ENCODE data around the gene XPA. TPM values are rescaled to one million over a fixed set of nuclear protein-coding genes. Genes with fewer than 3 reads are reported as not detected.

Gene XPA
- total RNA-seq, 1 donor from 2014 or later: 5.8 TPM

DNA sequence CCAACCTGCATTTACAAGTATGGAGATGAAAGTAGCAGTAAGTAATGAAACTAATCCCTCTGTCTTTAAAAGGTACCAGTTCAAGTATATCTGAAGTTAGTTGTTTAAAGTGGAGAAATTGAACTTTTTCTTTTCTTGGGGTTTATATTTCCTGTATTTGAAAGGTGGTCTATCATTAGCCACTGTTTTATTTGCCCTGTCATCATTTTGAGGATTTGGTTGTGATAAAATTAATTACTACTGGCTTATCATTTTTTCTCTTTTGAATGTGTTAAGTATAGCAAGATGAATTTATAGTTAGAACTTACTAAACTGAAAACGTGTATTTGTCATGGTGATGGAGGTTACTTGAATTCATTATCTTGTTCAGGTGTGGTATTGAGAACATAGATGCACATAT, 38.4 kb downstream of the XPA start:
- Histone ChIP-seq H3K27ac (replicated peaks) (no peak overlapping the region), H3K4me1 (no peaks in the 10 kb centered on the region), H3K4me3 (no peak overlapping the region), H3K36me3 (peaks cover 93% of the 10 kb centered on the region), H3K9me3 (replicated peaks) (no peaks in the 10 kb centered on the region), H3K27me3 (ENCODE audit: low read depth) (no peaks in the 10 kb centered on the region)
- no peak for TF ChIP-seq CTCF (IDR thresholded peaks at IDR 0.05; ENCODE audit: borderline replicate concordance)
- intact Hi-C loops (cut with micrococcal nuclease): no loop called here
- DNase-seq: no peak

DNA sequence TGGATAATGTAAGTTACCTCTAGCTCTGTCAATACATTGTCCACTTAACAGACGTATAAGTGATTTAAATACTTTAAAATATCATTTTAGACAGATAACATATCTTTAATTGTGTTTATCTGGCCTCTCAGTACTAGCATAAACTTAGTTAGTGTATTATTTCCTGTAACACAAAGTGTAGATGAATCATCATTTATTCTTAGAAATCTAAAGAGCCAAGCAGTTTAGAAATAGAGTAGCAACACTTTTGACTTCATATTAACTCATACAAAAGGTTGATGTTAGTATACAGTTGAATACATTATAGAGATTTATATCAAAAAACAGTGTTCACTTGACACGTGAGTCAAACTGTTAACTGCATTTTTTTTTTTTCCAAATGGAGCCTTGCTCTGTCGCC, 45.5 kb downstream of the XPA start:
- DNase-seq: no peak
- TF ChIP-seq CTCF (IDR thresholded peaks at IDR 0.05; ENCODE audit: borderline replicate concordance): no peak
- Histone ChIP-seq H3K9me3 (replicated peaks) (no peaks in the 10 kb centered on the region), H3K27ac (replicated peaks) (peak overlapping the region; percentile 17), H3K36me3 (peaks cover 86% of the 10 kb centered on the region), H3K4me1 (peaks cover 11% of the 10 kb centered on the region), H3K27me3 (ENCODE audit: low read depth) (no peaks in the 10 kb centered on the region), H3K4me3 (no peak overlapping the region)
- intact Hi-C loops (cut with micrococcal nuclease): no loop called here

DNA sequence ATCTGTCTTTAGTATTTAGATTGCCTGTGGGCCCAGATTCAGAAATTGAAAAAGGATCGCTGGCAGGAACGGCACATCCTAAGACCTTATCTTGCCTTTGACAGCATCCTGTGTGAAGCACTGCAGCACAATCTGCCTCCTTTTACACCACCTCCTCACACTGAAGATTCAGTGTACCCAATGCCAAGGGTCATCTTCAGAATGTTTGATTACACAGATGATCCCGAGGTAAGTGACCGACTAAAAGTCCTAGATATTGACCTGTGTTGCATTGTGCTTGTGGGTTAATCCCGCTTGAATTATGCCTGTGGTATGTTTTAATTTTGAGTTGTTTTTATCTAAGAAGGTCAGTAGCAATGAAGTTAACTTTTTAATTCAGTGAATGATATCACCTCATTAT, 49.1 kb downstream of the XPA start:
- peaks cover 11% of the 10 kb centered on the region for H3K4me1 ChIP-seq
- intact Hi-C loops (cut with micrococcal nuclease): no loop called here
- no peaks in the 10 kb centered on the region for H3K9me3 ChIP-seq (replicated peaks)
- peaks cover 84% of the 10 kb centered on the region for H3K36me3 ChIP-seq
- H3K4me3 ChIP-seq: no peak overlapping the region
- no peak for DNase-seq
- no peak overlapping the region for H3K27ac ChIP-seq (replicated peaks)
- no peaks in the 10 kb centered on the region for H3K27me3 ChIP-seq (ENCODE audit: low read depth)
- no peak for TF ChIP-seq CTCF (IDR thresholded peaks at IDR 0.05; ENCODE audit: borderline replicate concordance)

DNA sequence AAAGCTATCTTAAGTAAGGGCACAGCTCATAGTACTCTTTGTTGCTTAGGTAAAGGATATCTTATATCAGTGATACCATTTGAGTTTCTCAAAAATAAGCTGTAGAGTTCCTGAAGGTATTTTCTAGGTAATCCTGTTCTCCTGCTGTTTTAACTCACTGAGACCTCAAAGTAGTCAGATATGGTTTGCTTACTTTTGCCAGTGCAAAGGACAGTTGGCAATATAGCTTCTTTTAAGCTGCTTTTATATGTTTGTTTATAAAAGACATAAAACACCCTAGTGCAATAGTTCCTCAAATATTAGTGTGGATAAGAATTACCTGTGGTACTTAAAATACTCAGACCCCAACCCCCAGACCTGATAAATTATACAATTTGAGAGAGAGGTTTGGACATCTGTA, 51.4 kb downstream of the XPA start:
- TF ChIP-seq CTCF (IDR thresholded peaks at IDR 0.05; ENCODE audit: borderline replicate concordance): no peak
- no peaks in the 10 kb centered on the region for H3K9me3 ChIP-seq (replicated peaks)
- H3K27me3 ChIP-seq (ENCODE audit: low read depth): no peaks in the 10 kb centered on the region
- intact Hi-C loops (cut with micrococcal nuclease): no loop called here
- H3K4me1 ChIP-seq: peaks cover 8% of the 10 kb centered on the region
- H3K4me3 ChIP-seq: no peak overlapping the region
- H3K36me3 ChIP-seq: peaks cover 86% of the 10 kb centered on the region
- no peak for DNase-seq
- H3K27ac ChIP-seq (replicated peaks): no peak overlapping the region

DNA sequence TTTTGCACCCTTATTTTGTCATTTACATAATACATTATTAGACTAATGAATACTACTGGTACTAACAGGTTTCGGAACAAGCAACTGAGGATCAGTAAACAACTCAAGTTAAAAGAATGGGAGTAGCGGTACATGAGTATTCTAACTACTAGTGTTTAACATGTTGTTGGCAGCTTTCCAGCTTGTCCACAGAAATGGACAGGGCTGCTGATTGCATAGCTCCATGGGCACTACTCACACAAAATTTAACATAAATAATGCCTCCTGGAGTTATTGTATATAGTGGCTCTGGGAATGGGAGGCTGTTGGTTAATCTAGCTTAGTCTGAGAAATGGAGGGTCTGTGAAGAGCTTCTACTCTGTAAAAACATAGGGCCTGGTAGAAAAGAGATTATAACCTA, 56.8 kb downstream of the XPA start:
- no peaks in the 10 kb centered on the region for H3K27me3 ChIP-seq (ENCODE audit: low read depth)
- intact Hi-C loops (cut with micrococcal nuclease): no loop called here
- H3K4me3 ChIP-seq: no peak overlapping the region
- H3K4me1 ChIP-seq: peaks cover 58% of the 10 kb centered on the region
- peaks cover 38% of the 10 kb centered on the region for H3K36me3 ChIP-seq
- no peak for TF ChIP-seq CTCF (IDR thresholded peaks at IDR 0.05; ENCODE audit: borderline replicate concordance)
- no peak overlapping the region for H3K27ac ChIP-seq (replicated peaks)
- no peaks in the 10 kb centered on the region for H3K9me3 ChIP-seq (replicated peaks)
- no peak for DNase-seq

DNA sequence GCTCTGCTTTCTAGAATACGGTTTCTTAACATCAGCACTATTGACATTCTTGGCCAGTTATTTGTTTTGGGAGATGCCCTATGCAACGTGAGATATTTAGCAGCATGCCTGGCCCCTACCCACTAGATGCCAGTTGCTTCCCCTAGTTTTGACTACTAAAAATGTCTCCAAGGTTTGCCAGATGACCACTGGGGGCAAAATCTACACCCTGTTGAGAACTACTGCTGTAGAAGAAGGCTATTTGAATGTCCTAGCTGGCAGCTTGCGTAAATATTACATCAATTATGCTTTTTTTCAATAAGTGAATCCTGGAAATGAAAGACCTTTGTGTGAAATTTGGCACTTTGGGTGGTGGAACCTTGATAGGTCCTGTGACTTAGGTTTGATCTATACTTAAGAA, 58.5 kb downstream of the XPA start:
- DNase-seq: no peak
- Histone ChIP-seq H3K36me3 (peaks cover 24% of the 10 kb centered on the region), H3K9me3 (replicated peaks) (no peaks in the 10 kb centered on the region), H3K4me3 (no peak overlapping the region), H3K4me1 (peaks cover 75% of the 10 kb centered on the region), H3K27ac (replicated peaks) (no peak overlapping the region), H3K27me3 (ENCODE audit: low read depth) (no peaks in the 10 kb centered on the region)
- intact Hi-C loops (cut with micrococcal nuclease): no loop called here
- peak; percentile 11 for TF ChIP-seq CTCF (IDR thresholded peaks at IDR 0.05; ENCODE audit: borderline replicate concordance)

Measured in left ventricle myocardium inferior (tissue), 1 donor.